G401 (cell line): ENCODE results near the gene ANXA2. TPM values are rescaled to one million over a fixed set of nuclear protein-coding genes. Genes with fewer than 3 reads are reported as not detected.
A peak's percentile ranks its signal among the peaks of the same experiment; 100 is the strongest.
"Not testable (repeated sequence)": the region's sequence is repeated elsewhere in the genome, so short reads cannot be mapped to it uniquely, and the experiment has no call there.

ENCODE experiments used
- DNase-seq: peaks from one replicate; pipeline ENCODE4 v3.0.0-alpha.2; 2015; ENCODE audit warnings: low spot score
- in situ Hi-C: cut with HindIII; loops from 2 replicates; pipeline ENCODE4 v1.10.0; 2016; ENCODE audit warnings: low sequenced_read_pairs, mixed read lengths
- total RNA-seq: library from RNA; depleted of rRNA; stranded (reverse); fragments of >200 nt; shearing (Covaris generic); gene quantifications from 2 replicates; pipeline ENCODE4 v1.2.3, GENCODE V29; 2014

Gene ANXA2
- total RNA-seq, 1 experiment from 2014 or later: 1,039 TPM

GRCh38 chr15:60351066-60351465 is 46.7 kb downstream of the ANXA2 start:
- DNase-seq: peak; percentile 37
- in situ Hi-C loops: no loop called here

- in situ Hi-C loops: no loop called here
- no peak for DNase-seq
Observed at GRCh38 chr15:60350108-60350507, 47.7 kb downstream of the ANXA2 start.

- in situ Hi-C loops: no loop called here
- DNase-seq: no peak
Observed at GRCh38 chr15:60349589-60349988, 48.2 kb downstream of the ANXA2 start.

- in situ Hi-C loops: no loop called here
Observed at GRCh38 chr15:60347480-60348049, 50.2 kb downstream of the ANXA2 start.

GRCh38 chr15:60346653-60347052 is 51.1 kb downstream of the ANXA2 start:
- in situ Hi-C loops: no loop called here
- DNase-seq: no peak

More at GRCh38 chr15:60347480-60348049, 50.2 kb downstream of the ANXA2 start:
- DNase-seq: no peak

- no peak for DNase-seq
- in situ Hi-C loops: no loop called here
Observed at GRCh38 chr15:60346077-60346476, 51.7 kb downstream of the ANXA2 start.

GRCh38 chr15:60345598-60345997 is 52.2 kb downstream of the ANXA2 start:
- DNase-seq: no peak
- in situ Hi-C loops: no loop called here

- in situ Hi-C loops: no loop called here
- no peak for DNase-seq
Observed at GRCh38 chr15:60344987-60345386, 52.8 kb downstream of the ANXA2 start.

GRCh38 chr15:60344461-60344860 is 53.3 kb downstream of the ANXA2 start:
- in situ Hi-C loops: no loop called here
- no peak for DNase-seq

- no peak for DNase-seq
- in situ Hi-C loops: no loop called here
Observed at GRCh38 chr15:60343221-60343970, 54.4 kb downstream of the ANXA2 start.

GRCh38 chr15:60340207-60340921 is 57.4 kb downstream of the ANXA2 start:
- in situ Hi-C loops: no loop called here
- DNase-seq: no peak

GRCh38 chr15:60339236-60339635 is 58.5 kb downstream of the ANXA2 start:
- in situ Hi-C loops: no loop called here
- no peak for DNase-seq

- no peak for DNase-seq
- in situ Hi-C loops: no loop called here
Observed at GRCh38 chr15:60338810-60339209, 59.0 kb downstream of the ANXA2 start.

GRCh38 chr15:60337076-60337475 is 60.7 kb downstream of the ANXA2 start:
- in situ Hi-C loops: no loop called here
- DNase-seq: no peak

GRCh38 chr15:60335296-60335695 is 62.5 kb downstream of the ANXA2 start:
- DNase-seq: not testable (repeated sequence)

GRCh38 chr15:60328852-60329443 is 68.8 kb downstream of the ANXA2 start:
- no peak for DNase-seq
- in situ Hi-C loops: no loop called here

More at GRCh38 chr15:60335296-60335695, 62.5 kb downstream of the ANXA2 start:
- in situ Hi-C loops: not testable (repeated sequence)

- in situ Hi-C loops: no loop called here
- peak; percentile 61 for DNase-seq
Observed at GRCh38 chr15:60326824-60327654, 70.7 kb downstream of the ANXA2 start.

GRCh38 chr15:60326343-60326742 is 71.4 kb downstream of the ANXA2 start:
- DNase-seq: no peak
- in situ Hi-C loops: no loop called here

GRCh38 chr15:60325905-60326304 is 71.9 kb downstream of the ANXA2 start:
- in situ Hi-C loops: no loop called here
- no peak for DNase-seq
